Stimulated activated effector memory CD8-positive, alpha-beta T cell treated with anti-CD3 and anti-CD28 coated beads, Interleukin-12 subunit alpha, Interleukin-12 subunit beta, amount 100 ng/mL, for 72 hours (primary cell): ENCODE results near the gene SCYL2.
A peak's percentile ranks its signal among the peaks of the same experiment; 100 is the strongest.
"Not testable (repeated sequence)": the region's sequence is repeated elsewhere in the genome, so short reads cannot be mapped to it uniquely, and the experiment has no call there.

Experiments
- ATAC-seq: fragments of 150-1000 bp; cut with Tn5 transposase; 2 replicates; pipeline ENCODE4 v1.10.0; 2021
- DNase-seq, 2 donors: peaks; one replicate each; pipeline ENCODE4 v3.0.0; 2021 to 2022; ENCODE audit warnings: low spot score in 2 of 2
- H3K27ac Mint-ChIP-seq: one replicate; pipeline ENCODE4 v1.8.0; 2022; ENCODE audit warnings: mild to moderate bottlenecking, mixed read lengths
- H3K36me3 Mint-ChIP-seq: one replicate; pipeline ENCODE4 v1.8.0; 2022; ENCODE audit warnings: mild to moderate bottlenecking, mixed read lengths
- H3K4me1 Mint-ChIP-seq: one replicate; pipeline ENCODE4 v1.8.0; 2022; ENCODE audit warnings: mixed read lengths
- H3K4me3 Mint-ChIP-seq: one replicate; pipeline ENCODE4 v1.8.0; 2022; ENCODE audit warnings: mild to moderate bottlenecking, mixed read lengths
- H3K9me3 Mint-ChIP-seq: one replicate; pipeline ENCODE4 v1.8.0; 2022; ENCODE audit warnings: mixed read lengths

SCYL2 gene

GRCh38 chr12:100249941-100250340 is 17.0 kb upstream of the SCYL2 start:
- Mint-ChIP-seq H3K27ac (no peak overlapping the region), H3K9me3 (no peaks in the 10 kb centered on the region), H3K4me1 (no peaks in the 10 kb centered on the region), H3K4me3 (no peak overlapping the region), H3K36me3 (no peaks in the 10 kb centered on the region)
- ATAC-seq (no peak), DNase-seq (no peak)

GRCh38 chr12:100251917-100252316 is 15.1 kb upstream of the SCYL2 start:
- Mint-ChIP-seq H3K27ac (no peak overlapping the region), H3K36me3 (no peaks in the 10 kb centered on the region)
- ATAC-seq, result no peak

GRCh38 chr12:100253437-100253836 is 13.5 kb upstream of the SCYL2 start:
- H3K4me1 Mint-ChIP-seq, result no peaks in the 10 kb centered on the region

More at GRCh38 chr12:100251917-100252316, 15.1 kb upstream of the SCYL2 start:
- no peak for DNase-seq
- no peaks in the 10 kb centered on the region for H3K9me3 Mint-ChIP-seq
- H3K4me1 Mint-ChIP-seq, result no peaks in the 10 kb centered on the region
- no peak overlapping the region for H3K4me3 Mint-ChIP-seq

GRCh38 chr12:100254876-100255275 is 12.1 kb upstream of the SCYL2 start:
- DNase-seq (no peak), ATAC-seq (no peak)
- Mint-ChIP-seq H3K4me3 (no peak overlapping the region), H3K9me3 (no peaks in the 10 kb centered on the region), H3K27ac (no peak overlapping the region), H3K4me1 (no peaks in the 10 kb centered on the region), H3K36me3 (no peaks in the 10 kb centered on the region)

More at GRCh38 chr12:100253437-100253836, 13.5 kb upstream of the SCYL2 start:
- H3K9me3 Mint-ChIP-seq, result no peaks in the 10 kb centered on the region
- no peak overlapping the region for H3K4me3 Mint-ChIP-seq
- no peak for ATAC-seq
- H3K27ac Mint-ChIP-seq, result no peak overlapping the region
- no peaks in the 10 kb centered on the region for H3K36me3 Mint-ChIP-seq
- no peak for DNase-seq

GRCh38 chr12:100258127-100258526 is 8.8 kb upstream of the SCYL2 start:
- Mint-ChIP-seq H3K9me3 (no peaks in the 10 kb centered on the region), H3K4me3 (no peak overlapping the region), H3K27ac (no peak overlapping the region), H3K4me1 (no peaks in the 10 kb centered on the region), H3K36me3 (no peaks in the 10 kb centered on the region)
- no peak for DNase-seq
- ATAC-seq, result no peak

- Mint-ChIP-seq H3K27ac (no peak overlapping the region), H3K4me3 (no peak overlapping the region), H3K4me1 (peaks cover 11% of the 10 kb centered on the region), H3K9me3 (no peaks in the 10 kb centered on the region), H3K36me3 (no peaks in the 10 kb centered on the region)
- no peak for ATAC-seq
- no peak for DNase-seq
Observed at GRCh38 chr12:100263131-100263530, 3.8 kb upstream of the SCYL2 start.

- not testable (repeated sequence) for H3K4me3 Mint-ChIP-seq, H3K9me3 Mint-ChIP-seq, H3K36me3 Mint-ChIP-seq, DNase-seq, ATAC-seq, H3K27ac Mint-ChIP-seq
- peaks cover 26% of the 10 kb centered on the region for H3K4me1 Mint-ChIP-seq
Observed at GRCh38 chr12:100265107-100265506, 1.9 kb upstream of the SCYL2 start.

GRCh38 chr12:100265732-100266584 is 1.0 kb upstream of the SCYL2 start:
- Mint-ChIP-seq H3K9me3 (no peaks in the 10 kb centered on the region), H3K4me1 (peaks cover 26% of the 10 kb centered on the region), H3K27ac (peak overlapping the region; percentile 98), H3K36me3 (no peaks in the 10 kb centered on the region), H3K4me3 (peak overlapping the region; percentile 99)
- DNase-seq (no peak), ATAC-seq (no peak)

GRCh38 chr12:100266585-100266834 is 467 bp upstream of the SCYL2 start:
- peak; percentile 90 for ATAC-seq

GRCh38 chr12:100267603-100268281 is 765 bp downstream of the SCYL2 start:
- DNase-seq, result peak; percentile 28 to 75
- ATAC-seq, result peak; percentile 5
- Mint-ChIP-seq H3K4me3 (peak overlapping the region; percentile 99), H3K36me3 (peaks cover 4% of the 10 kb centered on the region), H3K4me1 (peaks cover 26% of the 10 kb centered on the region), H3K27ac (peak overlapping the region; percentile 98), H3K9me3 (no peaks in the 10 kb centered on the region)

More at GRCh38 chr12:100266585-100266834, 467 bp upstream of the SCYL2 start:
- Mint-ChIP-seq H3K4me1 (peaks cover 26% of the 10 kb centered on the region), H3K27ac (peak overlapping the region; percentile 98), H3K4me3 (peak overlapping the region; percentile 99), H3K36me3 (no peaks in the 10 kb centered on the region), H3K9me3 (no peaks in the 10 kb centered on the region)
- no peak for DNase-seq

GRCh38 chr12:100268835-100269564 is 2.0 kb downstream of the SCYL2 start:
- H3K4me1 Mint-ChIP-seq, result peaks cover 35% of the 10 kb centered on the region
- H3K9me3 Mint-ChIP-seq, result no peaks in the 10 kb centered on the region
- peaks cover 7% of the 10 kb centered on the region for H3K36me3 Mint-ChIP-seq
- DNase-seq (no peak), ATAC-seq (no peak)
- H3K27ac Mint-ChIP-seq, result no peak overlapping the region
- H3K4me3 Mint-ChIP-seq, result peak overlapping the region; percentile 99

- DNase-seq, result no peak
- peaks cover 7% of the 10 kb centered on the region for H3K36me3 Mint-ChIP-seq
- ATAC-seq, result no peak
- H3K4me1 Mint-ChIP-seq, result peaks cover 31% of the 10 kb centered on the region
- no peak overlapping the region for H3K27ac Mint-ChIP-seq
- H3K4me3 Mint-ChIP-seq, result no peak overlapping the region
- H3K9me3 Mint-ChIP-seq, result no peaks in the 10 kb centered on the region
Observed at GRCh38 chr12:100273782-100274181, 6.8 kb downstream of the SCYL2 start.

GRCh38 chr12:100274291-100274690 is 7.3 kb downstream of the SCYL2 start:
- peaks cover 7% of the 10 kb centered on the region for H3K36me3 Mint-ChIP-seq
- ATAC-seq, result no peak
- H3K9me3 Mint-ChIP-seq, result no peaks in the 10 kb centered on the region
- H3K4me3 Mint-ChIP-seq, result no peak overlapping the region
- DNase-seq, result no peak
- H3K4me1 Mint-ChIP-seq, result peaks cover 31% of the 10 kb centered on the region
- H3K27ac Mint-ChIP-seq, result no peak overlapping the region

GRCh38 chr12:100279159-100279558 is 12.2 kb downstream of the SCYL2 start:
- Mint-ChIP-seq H3K4me1 (peaks cover 26% of the 10 kb centered on the region), H3K4me3 (no peak overlapping the region), H3K9me3 (no peaks in the 10 kb centered on the region), H3K27ac (no peak overlapping the region), H3K36me3 (peaks cover 12% of the 10 kb centered on the region)
- DNase-seq (no peak), ATAC-seq (no peak)

GRCh38 chr12:100279607-100280244 is 12.7 kb downstream of the SCYL2 start:
- no peak for ATAC-seq
- Mint-ChIP-seq H3K4me1 (peaks cover 20% of the 10 kb centered on the region), H3K9me3 (no peaks in the 10 kb centered on the region), H3K4me3 (no peak overlapping the region), H3K36me3 (peaks cover 18% of the 10 kb centered on the region), H3K27ac (no peak overlapping the region)
- no peak for DNase-seq
